ENCODE data around the gene SCAPER. TPM values are rescaled to one million over a fixed set of nuclear protein-coding genes. Genes with fewer than 3 reads are reported as not detected.

Gene SCAPER
- total RNA-seq, 1 donor from 2014 or later = 22.8 TPM

GRCh38 chr15:76935620-76936019, 30.5 kb upstream of the SCAPER start:
- Mint-ChIP-seq H3K27me3 (ENCODE audit: low read depth) (no peaks in the 10 kb centered on the region), H3K4me1 (ENCODE audit: low read depth) (peaks cover 25% of the 10 kb centered on the region), H3K9me3 (no peaks in the 10 kb centered on the region), H3K36me3 (ENCODE audit: low read depth) (peaks cover 44% of the 10 kb centered on the region), H3K4me3 (ENCODE audit: low read depth) (no peak overlapping the region), H3K27ac (no peak overlapping the region)
- DNase-seq (ENCODE audit: low spot score) = no peak
- intact Hi-C loops (cut with micrococcal nuclease) = loop anchor here (10.0 kb wide), 1 partner anchor 559 kb away; no protein-coding TSS in a partner anchor

DNA sequence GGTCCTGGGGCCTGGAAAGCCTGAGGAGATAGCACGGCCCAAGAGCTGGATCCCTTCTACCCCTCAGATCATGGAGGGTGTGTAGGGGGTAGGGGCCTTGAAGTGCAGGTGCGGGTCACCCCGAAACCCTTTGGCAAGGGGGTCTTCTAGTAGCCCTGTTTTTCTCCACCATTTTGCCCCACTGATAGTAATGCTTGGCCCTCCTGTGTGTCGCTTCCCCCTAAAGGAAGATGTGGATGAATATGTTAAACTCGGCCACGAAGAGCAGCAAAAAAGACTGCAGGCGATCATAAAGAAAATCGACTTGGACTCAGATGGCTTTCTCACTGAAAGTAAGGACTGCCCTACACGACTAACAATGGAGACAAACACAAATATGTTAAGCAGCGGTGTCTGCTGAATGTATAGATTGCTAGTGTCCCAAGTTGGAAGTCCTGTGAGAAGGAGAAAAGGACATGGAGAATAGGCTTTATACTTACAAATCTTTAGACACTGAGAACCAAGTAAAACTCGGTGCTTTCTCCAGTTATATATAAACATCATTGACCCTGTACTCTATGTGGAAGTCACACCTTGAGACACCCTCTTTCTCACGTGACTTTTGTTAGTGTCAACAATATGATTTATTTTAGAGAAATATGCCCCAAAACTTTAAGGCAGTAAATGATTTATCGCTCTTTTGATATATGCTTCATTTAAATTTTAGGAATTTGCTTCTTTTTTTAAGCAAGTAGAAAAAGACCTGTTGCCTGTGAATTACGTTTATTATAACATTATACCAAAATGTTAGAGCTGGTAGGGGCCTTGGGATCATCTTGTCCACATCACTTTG, 27.2 kb upstream of the SCAPER start:
- peaks cover 34% of the 10 kb centered on the region for H3K36me3 Mint-ChIP-seq (ENCODE audit: low read depth)
- H3K4me1 Mint-ChIP-seq (ENCODE audit: low read depth) = peaks cover 26% of the 10 kb centered on the region
- H3K27me3 Mint-ChIP-seq (ENCODE audit: low read depth) = peaks cover 11% of the 10 kb centered on the region
- intact Hi-C loops (cut with micrococcal nuclease) = loop anchor here (10.0 kb wide), 1 partner anchor 562 kb away; no protein-coding TSS in a partner anchor
- DNase-seq (ENCODE audit: low spot score) = peak; percentile 9
- no peaks in the 10 kb centered on the region for H3K9me3 Mint-ChIP-seq
- peak overlapping the region; percentile 85 for H3K27ac Mint-ChIP-seq
- H3K4me3 Mint-ChIP-seq (ENCODE audit: low read depth) = peak overlapping the region; percentile 85

DNA sequence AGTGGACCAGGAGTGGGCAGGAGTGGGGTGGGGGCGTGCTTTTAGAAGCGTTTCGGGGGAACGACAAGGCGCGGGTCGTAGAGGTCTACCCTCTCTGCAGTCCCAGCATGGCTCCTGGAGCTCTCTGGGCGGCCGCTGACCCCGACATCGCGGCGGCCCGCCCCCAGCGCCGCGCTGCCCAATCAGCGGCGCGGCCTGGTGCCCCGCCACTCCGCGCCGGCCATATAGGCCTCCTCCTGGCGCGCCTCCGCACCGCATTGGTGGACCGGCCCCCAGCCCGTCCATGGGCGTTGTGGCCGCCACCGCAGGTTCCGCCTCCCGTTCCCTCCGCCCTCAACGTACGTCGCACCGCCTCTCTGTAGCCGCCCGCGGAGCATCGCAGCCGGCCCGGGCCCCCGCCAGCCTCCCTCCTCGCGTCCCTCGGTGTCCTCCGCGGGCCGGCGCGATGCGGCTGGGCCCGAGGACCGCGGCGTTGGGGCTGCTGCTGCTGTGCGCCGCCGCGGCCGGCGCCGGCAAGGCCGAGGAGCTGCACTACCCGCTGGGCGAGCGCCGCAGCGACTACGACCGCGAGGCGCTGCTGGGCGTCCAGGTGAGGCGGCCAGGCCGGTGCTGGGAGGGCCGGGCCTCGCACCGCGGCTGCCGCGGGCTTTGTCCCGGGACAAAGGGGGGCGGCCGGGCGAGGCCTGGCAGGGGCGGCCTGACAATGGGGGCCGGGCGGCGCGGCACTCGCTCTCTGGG, 26.4 kb upstream of the SCAPER start, which contains the start of gene RCN2:
RCN2 (plus strand) TSS at position 353 of the 738 bp plus-strand sequence; CDS start at position 446, 93 bp downstream.
- H3K9me3 Mint-ChIP-seq = no peaks in the 10 kb centered on the region
- peak within 1 kb of the TSS; percentile 85 for H3K4me3 Mint-ChIP-seq (ENCODE audit: low read depth)
- peaks cover 27% of the 10 kb centered on the region for H3K36me3 Mint-ChIP-seq (ENCODE audit: low read depth)
- peak; percentile 93 for DNase-seq (ENCODE audit: low spot score)
- H3K27me3 Mint-ChIP-seq (ENCODE audit: low read depth) = peaks cover 14% of the 10 kb centered on the region
- peaks cover 26% of the 10 kb centered on the region for H3K4me1 Mint-ChIP-seq (ENCODE audit: low read depth)
- intact Hi-C loops (cut with micrococcal nuclease) = loop anchor here (1.0 to 10.0 kb wide), 3 partner anchors 26 to 563 kb away; partner anchors contain the start of genes PSTPIP1 and SCAPER
- peak within 1 kb of the TSS; percentile 85 for H3K27ac Mint-ChIP-seq

DNA sequence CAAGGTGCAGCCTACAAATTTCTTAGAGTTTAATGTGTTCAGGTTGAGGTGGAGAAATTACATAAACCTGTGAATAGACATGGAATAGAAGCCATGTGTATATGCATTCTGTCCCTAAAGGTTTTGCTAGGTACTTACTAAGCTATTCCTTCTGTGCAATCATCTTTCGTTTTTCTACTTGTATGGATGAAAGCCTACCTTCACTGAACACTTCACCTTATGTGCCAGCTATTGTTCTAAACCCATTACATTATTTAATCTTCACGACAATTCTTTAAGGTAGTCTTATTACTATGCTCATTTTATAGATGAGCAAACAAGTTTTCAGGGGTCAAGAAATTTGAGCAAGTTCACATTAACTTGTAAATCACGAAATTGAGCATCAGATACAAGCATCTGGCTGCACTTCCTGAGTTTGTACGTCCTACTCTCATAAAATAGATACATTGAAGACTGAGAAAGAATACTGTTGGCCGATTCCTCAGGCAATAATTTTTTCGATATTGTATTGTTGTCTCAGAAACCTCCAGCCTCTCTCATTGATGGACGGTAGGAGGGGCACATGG, 25.8 kb upstream of the SCAPER start:
- no peak for DNase-seq (ENCODE audit: low spot score)

GRCh38 chr15:76929011-76929760, 24.0 kb upstream of the SCAPER start:
- no peak for DNase-seq (ENCODE audit: low spot score)
- peaks cover 13% of the 10 kb centered on the region for H3K36me3 Mint-ChIP-seq (ENCODE audit: low read depth)
- H3K27ac Mint-ChIP-seq = no peak overlapping the region
- intact Hi-C loops (cut with micrococcal nuclease) = no loop called here
- no peaks in the 10 kb centered on the region for H3K9me3 Mint-ChIP-seq
- H3K4me1 Mint-ChIP-seq (ENCODE audit: low read depth) = peaks cover 22% of the 10 kb centered on the region
- peaks cover 27% of the 10 kb centered on the region for H3K27me3 Mint-ChIP-seq (ENCODE audit: low read depth)
- no peak overlapping the region for H3K4me3 Mint-ChIP-seq (ENCODE audit: low read depth)

More for the DNA sequence above, 25.8 kb upstream of the SCAPER start:
- Mint-ChIP-seq H3K4me1 (ENCODE audit: low read depth) (peaks cover 26% of the 10 kb centered on the region), H3K27me3 (ENCODE audit: low read depth) (peaks cover 19% of the 10 kb centered on the region), H3K36me3 (ENCODE audit: low read depth) (peaks cover 22% of the 10 kb centered on the region), H3K4me3 (ENCODE audit: low read depth) (peak overlapping the region; percentile 79), H3K27ac (peak overlapping the region; percentile 68), H3K9me3 (no peaks in the 10 kb centered on the region)
- intact Hi-C loops (cut with micrococcal nuclease) = loop anchor here (1.0 to 10.0 kb wide), 3 partner anchors 26 to 564 kb away; partner anchors contain the start of genes PSTPIP1 and SCAPER

DNA sequence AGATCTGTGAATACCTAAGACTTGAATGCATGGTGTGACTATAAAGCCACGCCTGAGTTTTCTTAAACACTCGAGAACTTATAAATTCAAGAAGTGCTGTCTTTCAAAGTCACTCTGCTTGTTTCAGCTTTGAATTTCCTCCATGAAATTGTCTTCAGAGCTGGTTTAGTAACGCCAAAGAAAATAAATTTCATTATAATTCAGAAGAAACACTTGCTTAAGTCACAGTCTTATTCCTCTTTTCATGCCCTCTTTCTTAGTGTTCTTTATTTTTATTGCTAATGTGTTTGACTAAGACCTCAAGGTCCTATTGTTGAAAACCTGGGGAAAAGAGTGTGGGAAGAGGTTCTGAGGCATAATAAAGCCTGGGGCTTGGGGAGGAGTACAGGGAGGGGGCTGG, 23.1 kb upstream of the SCAPER start:
- no peak overlapping the region for H3K27ac Mint-ChIP-seq
- H3K4me3 Mint-ChIP-seq (ENCODE audit: low read depth) = no peak overlapping the region
- intact Hi-C loops (cut with micrococcal nuclease) = no loop called here
- H3K36me3 Mint-ChIP-seq (ENCODE audit: low read depth) = peaks cover 6% of the 10 kb centered on the region
- peaks cover 30% of the 10 kb centered on the region for H3K27me3 Mint-ChIP-seq (ENCODE audit: low read depth)
- DNase-seq (ENCODE audit: low spot score) = no peak
- peaks cover 16% of the 10 kb centered on the region for H3K4me1 Mint-ChIP-seq (ENCODE audit: low read depth)
- H3K9me3 Mint-ChIP-seq = no peaks in the 10 kb centered on the region

DNA sequence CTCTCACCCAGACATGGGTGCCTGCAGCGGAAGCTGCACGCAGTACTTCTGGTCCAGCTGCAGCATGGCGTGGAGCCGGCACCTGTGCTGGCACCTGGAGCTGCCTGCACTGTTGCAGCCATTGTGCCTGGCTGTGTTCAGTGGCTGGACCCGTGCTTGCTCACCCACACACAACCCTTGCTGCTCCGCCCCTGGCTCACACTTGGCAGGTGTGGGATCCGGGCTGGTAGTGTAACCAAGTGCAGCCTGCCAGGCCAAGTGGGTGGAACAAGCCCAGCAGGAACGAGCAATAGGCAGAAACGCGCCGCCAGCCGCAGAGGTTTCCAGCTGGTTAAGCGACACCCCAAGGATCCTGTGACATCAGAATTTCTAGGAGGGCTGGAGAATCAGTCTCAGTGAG, 11.2 kb upstream of the SCAPER start:
- H3K4me1 Mint-ChIP-seq (ENCODE audit: low read depth) = no peaks in the 10 kb centered on the region
- intact Hi-C loops (cut with micrococcal nuclease) = no loop called here
- no peaks in the 10 kb centered on the region for H3K9me3 Mint-ChIP-seq
- no peak overlapping the region for H3K27ac Mint-ChIP-seq
- H3K36me3 Mint-ChIP-seq (ENCODE audit: low read depth) = no peaks in the 10 kb centered on the region
- peaks cover 20% of the 10 kb centered on the region for H3K27me3 Mint-ChIP-seq (ENCODE audit: low read depth)
- H3K4me3 Mint-ChIP-seq (ENCODE audit: low read depth) = no peak overlapping the region
- DNase-seq (ENCODE audit: low spot score) = no peak

DNA sequence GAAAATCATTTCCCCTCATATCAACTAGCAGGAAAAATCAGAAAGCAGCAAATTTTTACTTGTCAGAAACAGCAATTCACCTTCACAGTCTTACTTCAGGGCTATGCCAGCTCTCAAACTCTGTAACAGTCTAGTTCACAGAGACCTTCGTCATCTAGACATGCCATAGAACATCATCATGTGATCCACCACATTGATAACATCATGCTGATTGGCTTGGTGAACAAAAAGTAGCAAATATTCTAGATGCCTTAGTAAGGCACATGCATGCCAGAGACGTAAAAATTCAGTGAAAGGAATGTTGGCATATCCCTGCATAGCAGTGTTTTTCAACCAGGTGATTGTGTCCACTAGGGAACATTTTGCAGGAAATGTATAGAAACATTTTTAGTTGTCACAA, 8.6 kb upstream of the SCAPER start:
- no peaks in the 10 kb centered on the region for H3K9me3 Mint-ChIP-seq
- intact Hi-C loops (cut with micrococcal nuclease) = no loop called here
- DNase-seq (ENCODE audit: low spot score) = no peak
- no peak overlapping the region for H3K4me3 Mint-ChIP-seq (ENCODE audit: low read depth)
- H3K36me3 Mint-ChIP-seq (ENCODE audit: low read depth) = no peaks in the 10 kb centered on the region
- peaks cover 18% of the 10 kb centered on the region for H3K27me3 Mint-ChIP-seq (ENCODE audit: low read depth)
- H3K4me1 Mint-ChIP-seq (ENCODE audit: low read depth) = no peaks in the 10 kb centered on the region
- H3K27ac Mint-ChIP-seq = no peak overlapping the region

DNA sequence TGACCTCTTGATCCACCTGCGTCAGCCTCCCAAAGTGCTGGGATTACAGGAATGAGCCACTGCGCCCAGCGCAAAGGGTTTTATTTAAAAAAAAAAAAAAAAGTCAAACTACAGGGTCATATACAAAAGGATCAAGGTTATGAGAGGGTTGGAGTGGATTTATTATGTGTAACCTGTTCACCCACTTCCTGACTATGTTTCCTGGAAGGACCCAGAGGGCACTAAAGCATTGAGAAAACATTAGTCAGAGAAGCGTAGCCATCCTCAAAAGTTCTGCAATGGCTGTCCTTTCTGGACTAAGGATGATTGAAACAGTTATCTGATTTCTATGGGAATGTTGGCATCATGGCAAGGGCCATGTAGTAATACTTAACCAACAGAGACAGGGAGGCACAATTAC, 7.3 kb upstream of the SCAPER start:
- Mint-ChIP-seq H3K27ac (no peak overlapping the region), H3K36me3 (ENCODE audit: low read depth) (no peaks in the 10 kb centered on the region), H3K4me3 (ENCODE audit: low read depth) (no peak overlapping the region), H3K9me3 (no peaks in the 10 kb centered on the region), H3K27me3 (ENCODE audit: low read depth) (peaks cover 18% of the 10 kb centered on the region), H3K4me1 (ENCODE audit: low read depth) (no peaks in the 10 kb centered on the region)
- no peak for DNase-seq (ENCODE audit: low spot score)
- intact Hi-C loops (cut with micrococcal nuclease) = no loop called here

- Mint-ChIP-seq H3K4me3 (ENCODE audit: low read depth) (peak overlapping the region; percentile 89), H3K27me3 (ENCODE audit: low read depth) (peaks cover 5% of the 10 kb centered on the region), H3K27ac (peak overlapping the region; percentile 90), H3K36me3 (ENCODE audit: low read depth) (no peaks in the 10 kb centered on the region), H3K4me1 (ENCODE audit: low read depth) (peaks cover 25% of the 10 kb centered on the region), H3K9me3 (no peaks in the 10 kb centered on the region)
- intact Hi-C loops (cut with micrococcal nuclease) = loop anchor here (1.0 to 10.0 kb wide), 2 partner anchors 25 to 119 kb away; partner anchors contain the start of gene RCN2
- DNase-seq (ENCODE audit: low spot score) = no peak
Observed at GRCh38 chr15:76905855-76906254, 715 bp upstream of the SCAPER start.

- Mint-ChIP-seq H3K36me3 (ENCODE audit: low read depth) (no peaks in the 10 kb centered on the region), H3K27me3 (ENCODE audit: low read depth) (peaks cover 5% of the 10 kb centered on the region), H3K4me3 (ENCODE audit: low read depth) (peak overlapping the region; percentile 89), H3K27ac (peak overlapping the region; percentile 84), H3K9me3 (no peaks in the 10 kb centered on the region), H3K4me1 (ENCODE audit: low read depth) (peaks cover 25% of the 10 kb centered on the region)
- peak; percentile 10 for DNase-seq (ENCODE audit: low spot score)
- intact Hi-C loops (cut with micrococcal nuclease) = loop anchor here (1.0 to 10.0 kb wide), 2 partner anchors 27 to 120 kb away; partner anchors contain the start of gene RCN2
Observed at GRCh38 chr15:76904461-76905012, 603 bp downstream of the SCAPER start.
